HCT116 (cell line): ENCODE results near the gene TMC8. TPM values are rescaled to one million over a fixed set of nuclear protein-coding genes. Genes with fewer than 3 reads are reported as not detected.

Experiments
- ATAC-seq: fragments of 200-7000 bp; cut with Tn5 transposase; 2 replicates; pipeline ENCODE4 v1.9.1; 2020; ENCODE audit warnings: mild to moderate bottlenecking, moderate library complexity
- BruUV-seq: library from RNA; stranded (reverse); fragments of 400-500 nt; replicated peaks from 2 replicates; lab custom pipeline; 2021; lab: Mats Ljungman, UMichigan
- CTCF ChIA-PET: fragments of 300-600 bp; sonication (Branson Sonifier 250); formaldehyde crosslinking; loops from one replicate; lab custom pipeline; 2021; ENCODE audit warnings: antibody characterized with exemption; lab: Charles Lee
- POLR2A ChIA-PET: fragments of 300-600, 350-600 bp; sonication (Branson Sonifier 250); formaldehyde crosslinking; loops from one replicate; lab custom pipeline; 2021; ENCODE audit warnings: antibody characterized with exemption; lab: Charles Lee
- RAD21 ChIA-PET, 2 experiments: fragments of 300-600 bp; sonication (Branson Sonifier 250); formaldehyde crosslinking; loops; one replicate each; lab custom pipeline; 2023; ENCODE audit warnings: low total read pairs in 2 of 2; ENCODE audit not compliant: uncharacterized antibody in 2 of 2, unreplicated experiment in 2 of 2, low non-redundant PET in 1 of 2; lab: Charles Lee
- DNase-seq: peaks from one replicate; pipeline ENCODE4 v3.0.0-alpha.2; 2010; ENCODE audit warnings: low read depth, low spot score
- H2AFZ ChIP-seq: fragments of 200-600 bp; shearing (Covaris generic), sonication (generic); 2 replicates; pipeline ENCODE4 v1.6.1; 2017; ENCODE audit warnings: low read depth, mixed run types, mixed read lengths, antibody characterized with exemption, low read length; ENCODE audit not compliant: poor library complexity, severe bottlenecking
- H3K27ac ChIP-seq: 2 replicates; pipeline ENCODE4 v1.5.1; 2012; ENCODE audit warnings: low read depth, low read length
- H3K27me3 ChIP-seq: fragments of 200-600 bp; sonication (generic); 2 replicates; pipeline ENCODE4 v1.6.1; 2016; ENCODE audit warnings: mixed run types, low read length, mixed read lengths; ENCODE audit not compliant: insufficient read depth
- H3K36me3 ChIP-seq, 2 experiments: fragments of 200-500 bp in 1 of 2; fragments of 200-600 bp in 1 of 2; sonication (Bioruptor generic) in 1 of 2; sonication (generic) in 1 of 2; 2 replicates each; pipeline versions ENCODE4 v1.5.1 to v1.6.1; 2014 to 2016; ENCODE audit warnings: low read length in 2 of 2, inconsistent platforms in 1 of 2, mixed read lengths in 1 of 2, mixed run types in 1 of 2; ENCODE audit not compliant: insufficient read depth in 2 of 2, control insufficient read depth in 1 of 2
- H3K4me1 ChIP-seq, 2 experiments: fragments of 200-600 bp in 1 of 2; sonication (generic) in 1 of 2; 2 replicates each; pipeline versions ENCODE4 v1.5.1 to v1.6.1; 2012 to 2017; ENCODE audit warnings: low read length in 2 of 2, inconsistent platforms in 1 of 2, mild to moderate bottlenecking in 1 of 2, mixed read lengths in 1 of 2, mixed run types in 1 of 2, moderate library complexity in 1 of 2; ENCODE audit not compliant: insufficient read depth in 2 of 2, control insufficient read depth in 1 of 2
- H3K4me2 ChIP-seq: fragments of 200-600 bp; sonication (generic); 2 replicates; pipeline ENCODE4 v1.6.1; 2017; ENCODE audit warnings: mixed run types, low read length, mixed read lengths
- H3K4me3 ChIP-seq, 2 experiments: fragments of 200-600 bp in 1 of 2; sonication (generic) in 1 of 2; replicated peaks in 1 of 2; 2 replicates each; pipeline ENCODE4 v1.5.1; 2011 to 2016; ENCODE audit warnings: low read length in 2 of 2, control low read depth in 1 of 2, low read depth in 1 of 2, mild to moderate bottlenecking in 1 of 2, mixed read lengths in 1 of 2, mixed run types in 1 of 2
- H3K79me2 ChIP-seq: fragments of 200-600 bp; sonication (generic); 2 replicates; pipeline ENCODE4 v1.6.1; 2017; ENCODE audit warnings: mild to moderate bottlenecking, mixed run types, low read length, moderate library complexity, mixed read lengths; ENCODE audit not compliant: insufficient read depth
- H3K9ac ChIP-seq: fragments of 200-600 bp; sonication (generic); 2 replicates; pipeline ENCODE4 v1.6.1; 2016; ENCODE audit warnings: low read length, mixed read lengths
- H3K9me2 ChIP-seq: fragments of 200-600 bp; sonication (generic), shearing (Covaris generic); 2 replicates; pipeline ENCODE4 v1.6.1; 2017; ENCODE audit warnings: mixed run types, mild to moderate bottlenecking, moderate library complexity; ENCODE audit not compliant: insufficient read depth
- H3K9me3 ChIP-seq, 2 experiments: fragments of 200-500 bp in 1 of 2; fragments of 200-600 bp in 1 of 2; sonication (Bioruptor generic) in 1 of 2; sonication (generic) in 1 of 2; 2 replicates each; pipeline ENCODE4 v1.6.1; 2014 to 2017; ENCODE audit warnings: low read length in 2 of 2, mixed read lengths in 2 of 2, inconsistent platforms in 1 of 2, low read depth in 1 of 2, mild to moderate bottlenecking in 1 of 2, mixed run types in 1 of 2, moderate library complexity in 1 of 2; ENCODE audit not compliant: control insufficient read depth in 1 of 2, insufficient read depth in 1 of 2
- H4K20me1 ChIP-seq: fragments of 200-600 bp; sonication (generic), shearing (Covaris generic); 2 replicates; pipeline ENCODE4 v1.6.1; 2017; ENCODE audit warnings: mixed run types, mild to moderate bottlenecking, moderate library complexity; ENCODE audit not compliant: insufficient read depth
- ATF3 ChIP-seq: IDR thresholded peaks from 2 replicates; pipeline ENCODE4 v1.6.1; 2012
- CBX3 ChIP-seq: IDR thresholded peaks from 2 replicates; pipeline ENCODE4 v1.6.1; 2012; ENCODE audit warnings: low read depth
- EGR1 ChIP-seq: IDR thresholded peaks from 2 replicates; pipeline ENCODE4 v1.6.1; 2012; ENCODE audit warnings: low read depth
- ELF1 ChIP-seq: IDR thresholded peaks from 2 replicates; pipeline ENCODE4 v1.6.1; 2012; ENCODE audit warnings: low read depth, borderline replicate concordance
- EZH2 ChIP-seq: fragments of 200-600 bp; sonication (generic); IDR thresholded peaks from 2 replicates; pipeline ENCODE4 v1.6.1; 2017; ENCODE audit warnings: antibody characterized with exemption, mixed run types
- EZH2phosphoT487 ChIP-seq: fragments of 200-600 bp; IDR thresholded peaks from 2 replicates; pipeline ENCODE4 v1.6.1; 2018; ENCODE audit warnings: antibody characterized with exemption, borderline replicate concordance
- FOSL1 ChIP-seq: IDR thresholded peaks from 2 replicates; pipeline ENCODE4 v1.6.1; 2012; ENCODE audit warnings: low read depth
- JUND ChIP-seq: IDR thresholded peaks from 2 replicates; pipeline ENCODE4 v1.6.1; 2012
- POLR2A ChIP-seq: IDR thresholded peaks from 2 replicates; pipeline ENCODE4 v1.7.0; 2011; ENCODE audit warnings: borderline replicate concordance; ENCODE audit not compliant: insufficient read depth, insufficient read length; ENCODE audit errors: extremely low read depth
- POLR2AphosphoS5 ChIP-seq: IDR thresholded peaks from 2 replicates; pipeline ENCODE4 v1.6.1; 2011; ENCODE audit warnings: mild to moderate bottlenecking, low read depth, low read length, moderate library complexity
- SIN3A ChIP-seq: IDR thresholded peaks from 2 replicates; pipeline ENCODE4 v1.6.1; 2012; ENCODE audit warnings: low read depth
- SP1 ChIP-seq: IDR thresholded peaks from 2 replicates; pipeline ENCODE4 v1.6.1; 2012; ENCODE audit warnings: low read depth
- SRF ChIP-seq: IDR thresholded peaks from 2 replicates; pipeline ENCODE4 v1.6.1; 2012; ENCODE audit warnings: low read depth
- TCF7L2 ChIP-seq: IDR thresholded peaks from 2 replicates; pipeline ENCODE4 v1.7.0; 2011; ENCODE audit warnings: borderline replicate concordance, inconsistent platforms; ENCODE audit not compliant: insufficient read depth, insufficient read length; ENCODE audit errors: extremely low read depth
- YY1 ChIP-seq: IDR thresholded peaks from 2 replicates; pipeline ENCODE4 v1.6.1; 2011; ENCODE audit warnings: low read length, low read depth, moderate library complexity, mild to moderate bottlenecking; ENCODE audit not compliant: insufficient replicate concordance; ENCODE audit errors: extremely low read depth
- ZBTB33 ChIP-seq: IDR thresholded peaks from 2 replicates; pipeline ENCODE4 v1.6.1; 2011; ENCODE audit warnings: mild to moderate bottlenecking, low read length, moderate library complexity; ENCODE audit not compliant: insufficient replicate concordance; ENCODE audit errors: extremely low read depth
- ZFX ChIP-seq: fragments of 450-650 bp; IDR thresholded peaks from 2 replicates; pipeline ENCODE4 v1.6.1; 2017
- intact Hi-C: fragments of 100-400 bp; cut with micrococcal nuclease; formaldehyde crosslinking; loops from 2 replicates; pipeline ENCODE4 v1.10.0; 2022
- total RNA-seq: library from RNA; stranded (reverse); gene quantifications from one replicate; pipeline ENCODE4 v1.2.1, GENCODE V29; 2021; ENCODE audit not compliant: unreplicated experiment
- TF ChIP-seq, protein P1 (sequence below), 3 experiments: fragments of 200-600 bp in 1 of 3; sonication (generic) in 1 of 3; IDR thresholded peaks in 2 of 3; conservative IDR thresholded peaks in 1 of 3; 2 replicates each; pipeline ENCODE4 v1.5.1; 2012 to 2017; ENCODE audit warnings: low read depth in 2 of 3, low read length in 2 of 3, antibody characterized with exemption in 1 of 3, borderline replicate concordance in 1 of 3, control low read depth in 1 of 3, mild to moderate bottlenecking in 1 of 3, mixed read lengths in 1 of 3, mixed run types in 1 of 3, moderate library complexity in 1 of 3; ENCODE audit not compliant: insufficient read depth in 1 of 3
- TF ChIP-seq, protein P2 (sequence below): IDR thresholded peaks from 2 replicates; pipeline ENCODE4 v1.6.1; 2012; ENCODE audit warnings: low read depth

The TMC8 gene
- total RNA-seq, 1 experiment from 2014 or later = 7.8 TPM

DNA sequence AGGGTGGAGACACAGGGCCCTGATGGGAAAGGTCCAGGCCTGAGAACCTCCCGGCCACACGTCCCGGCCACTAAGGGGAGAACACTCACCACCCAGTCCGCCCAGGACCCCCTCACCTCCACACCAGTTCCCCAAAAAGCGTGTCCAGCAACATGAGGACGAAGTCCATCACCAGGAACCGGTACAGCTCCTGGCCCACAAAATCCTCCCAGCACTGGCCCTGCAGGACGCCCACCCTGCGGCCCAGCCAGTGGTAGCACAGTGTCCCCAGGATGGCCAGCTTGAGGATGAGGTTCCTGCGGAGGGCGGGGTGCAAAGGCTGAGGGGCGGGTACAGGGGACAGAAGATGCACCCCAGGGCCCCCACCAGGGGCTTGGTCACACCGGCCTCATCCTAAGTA, 10.0 kb upstream of the TMC8 start:
- RAD21 ChIA-PET = no interaction called here
- Histone ChIP-seq H3K4me3 (no peak overlapping the region), H3K9ac (no peak overlapping the region), H2AFZ (no peak overlapping the region), H3K9me2 (no peaks in the 10 kb centered on the region), H3K79me2 (no peaks in the 10 kb centered on the region), H3K9me3 (no peaks in the 10 kb centered on the region), H3K36me3 (peaks cover 5 to 27% of the 10 kb centered on the region in 2 experiments; a peak in 3 of 4 replicates), H3K4me2 (no peak overlapping the region), H3K27ac (no peak overlapping the region), H3K4me1 (no peaks in the 10 kb centered on the region), H3K27me3 (no peaks in the 10 kb centered on the region), H4K20me1 (no peaks in the 10 kb centered on the region)
- CTCF ChIA-PET = interaction anchor here (1.0 kb wide), 1 partner anchor 472 kb away, joined by 3 read pairs; no protein-coding TSS in a partner anchor
- DNase-seq = no peak
- intact Hi-C loops = no loop called here
- no TSS peak for BruUV-seq
- no peak for ATAC-seq
- POLR2A ChIA-PET = no interaction called here
- TF ChIP-seq ZFX (no peak), CBX3 (no peak), EZH2 (no peak), POLR2AphosphoS5 (no peak), ATF3 (no peak), SP1 (no peak), SRF (no peak), YY1 (no peak), EGR1 (no peak), SIN3A (no peak), ZBTB33 (no peak), TCF7L2 (no peak), POLR2A (no peak), ELF1 (no peak), EZH2phosphoT487 (no peak), FOSL1 (no peak), JUND (no peak)
- TF ChIP-seq, protein P1, sequence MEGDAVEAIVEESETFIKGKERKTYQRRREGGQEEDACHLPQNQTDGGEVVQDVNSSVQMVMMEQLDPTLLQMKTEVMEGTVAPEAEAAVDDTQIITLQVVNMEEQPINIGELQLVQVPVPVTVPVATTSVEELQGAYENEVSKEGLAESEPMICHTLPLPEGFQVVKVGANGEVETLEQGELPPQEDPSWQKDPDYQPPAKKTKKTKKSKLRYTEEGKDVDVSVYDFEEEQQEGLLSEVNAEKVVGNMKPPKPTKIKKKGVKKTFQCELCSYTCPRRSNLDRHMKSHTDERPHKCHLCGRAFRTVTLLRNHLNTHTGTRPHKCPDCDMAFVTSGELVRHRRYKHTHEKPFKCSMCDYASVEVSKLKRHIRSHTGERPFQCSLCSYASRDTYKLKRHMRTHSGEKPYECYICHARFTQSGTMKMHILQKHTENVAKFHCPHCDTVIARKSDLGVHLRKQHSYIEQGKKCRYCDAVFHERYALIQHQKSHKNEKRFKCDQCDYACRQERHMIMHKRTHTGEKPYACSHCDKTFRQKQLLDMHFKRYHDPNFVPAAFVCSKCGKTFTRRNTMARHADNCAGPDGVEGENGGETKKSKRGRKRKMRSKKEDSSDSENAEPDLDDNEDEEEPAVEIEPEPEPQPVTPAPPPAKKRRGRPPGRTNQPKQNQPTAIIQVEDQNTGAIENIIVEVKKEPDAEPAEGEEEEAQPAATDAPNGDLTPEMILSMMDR (IDR thresholded peaks at IDR 0.05 in 2 of 3, conservative IDR thresholded peaks at IDR 0.05 in 1 of 3; ENCODE audit: borderline replicate concordance in 1 of 3, insufficient read depth in 1 of 3, low read depth in 2 of 3, low read length in 2 of 3) = no peak
- TF ChIP-seq, protein P2, sequence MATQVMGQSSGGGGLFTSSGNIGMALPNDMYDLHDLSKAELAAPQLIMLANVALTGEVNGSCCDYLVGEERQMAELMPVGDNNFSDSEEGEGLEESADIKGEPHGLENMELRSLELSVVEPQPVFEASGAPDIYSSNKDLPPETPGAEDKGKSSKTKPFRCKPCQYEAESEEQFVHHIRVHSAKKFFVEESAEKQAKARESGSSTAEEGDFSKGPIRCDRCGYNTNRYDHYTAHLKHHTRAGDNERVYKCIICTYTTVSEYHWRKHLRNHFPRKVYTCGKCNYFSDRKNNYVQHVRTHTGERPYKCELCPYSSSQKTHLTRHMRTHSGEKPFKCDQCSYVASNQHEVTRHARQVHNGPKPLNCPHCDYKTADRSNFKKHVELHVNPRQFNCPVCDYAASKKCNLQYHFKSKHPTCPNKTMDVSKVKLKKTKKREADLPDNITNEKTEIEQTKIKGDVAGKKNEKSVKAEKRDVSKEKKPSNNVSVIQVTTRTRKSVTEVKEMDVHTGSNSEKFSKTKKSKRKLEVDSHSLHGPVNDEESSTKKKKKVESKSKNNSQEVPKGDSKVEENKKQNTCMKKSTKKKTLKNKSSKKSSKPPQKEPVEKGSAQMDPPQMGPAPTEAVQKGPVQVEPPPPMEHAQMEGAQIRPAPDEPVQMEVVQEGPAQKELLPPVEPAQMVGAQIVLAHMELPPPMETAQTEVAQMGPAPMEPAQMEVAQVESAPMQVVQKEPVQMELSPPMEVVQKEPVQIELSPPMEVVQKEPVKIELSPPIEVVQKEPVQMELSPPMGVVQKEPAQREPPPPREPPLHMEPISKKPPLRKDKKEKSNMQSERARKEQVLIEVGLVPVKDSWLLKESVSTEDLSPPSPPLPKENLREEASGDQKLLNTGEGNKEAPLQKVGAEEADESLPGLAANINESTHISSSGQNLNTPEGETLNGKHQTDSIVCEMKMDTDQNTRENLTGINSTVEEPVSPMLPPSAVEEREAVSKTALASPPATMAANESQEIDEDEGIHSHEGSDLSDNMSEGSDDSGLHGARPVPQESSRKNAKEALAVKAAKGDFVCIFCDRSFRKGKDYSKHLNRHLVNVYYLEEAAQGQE = no peak
